Mesenchymal stem cell (in vitro differentiated cells and primary cell): ENCODE data around the gene ARHGAP35.

Experiments
- DNase-seq: peaks from one replicate; pipeline ENCODE4 v3.0.0-alpha.2; 2013
- H2AFZ ChIP-seq: one replicate; pipeline ENCODE4 v1.6.1; 2013; ENCODE audit warnings: low read depth, mild to moderate bottlenecking, control low read depth, inconsistent platforms, low read length, moderate library complexity
- H2AK5ac ChIP-seq: 2 replicates; pipeline ENCODE4 v1.6.1; 2013; ENCODE audit warnings: low read length, moderate library complexity, mild to moderate bottlenecking, inconsistent platforms; ENCODE audit not compliant: severe bottlenecking
- H2BK120ac ChIP-seq: one replicate; pipeline ENCODE4 v1.6.1; 2013; ENCODE audit warnings: low read depth, mild to moderate bottlenecking, inconsistent platforms, low read length, moderate library complexity
- H2BK12ac ChIP-seq, 2 experiments: one replicate each; pipeline ENCODE4 v1.6.1; 2013; ENCODE audit warnings: inconsistent platforms in 2 of 2, low read length in 2 of 2, mild to moderate bottlenecking in 2 of 2, moderate library complexity in 2 of 2, control low read depth in 1 of 2
- H2BK15ac ChIP-seq: one replicate; pipeline ENCODE4 v1.6.1; 2013; ENCODE audit warnings: mild to moderate bottlenecking, low read depth, inconsistent platforms; ENCODE audit not compliant: poor library complexity, severe bottlenecking
- H2BK5ac ChIP-seq: 2 replicates; pipeline ENCODE4 v1.6.1; 2013; ENCODE audit warnings: low read depth, mild to moderate bottlenecking, low read length, control low read depth, inconsistent platforms; ENCODE audit not compliant: poor library complexity, severe bottlenecking
- H3K14ac ChIP-seq, 2 experiments: one replicate each; pipeline ENCODE4 v1.6.1; 2013; ENCODE audit warnings: inconsistent platforms in 2 of 2, low read length in 2 of 2, control low read depth in 1 of 2, mild to moderate bottlenecking in 1 of 2, moderate library complexity in 1 of 2
- H3K18ac ChIP-seq, 2 experiments: one replicate each; pipeline ENCODE4 v1.6.1; 2013; ENCODE audit warnings: inconsistent platforms in 2 of 2, low read length in 2 of 2, control low read depth in 1 of 2, low read depth in 1 of 2, mild to moderate bottlenecking in 1 of 2
- H3K23ac ChIP-seq, 2 experiments: one replicate each; pipeline ENCODE4 v1.6.1; 2013; ENCODE audit warnings: inconsistent platforms in 2 of 2, low read length in 2 of 2, mild to moderate bottlenecking in 2 of 2, moderate library complexity in 2 of 2, control low read depth in 1 of 2
- H3K27ac ChIP-seq: 2 replicates; pipeline ENCODE4 v1.5.1; 2013; ENCODE audit warnings: mild to moderate bottlenecking, moderate library complexity, low read length, control low read depth, inconsistent platforms; ENCODE audit not compliant: poor library complexity, severe bottlenecking
- H3K27me3 ChIP-seq, 2 experiments: 2 replicates each; pipeline versions ENCODE4 v1.6.1 to v1.7.0; 2013; ENCODE audit warnings: low read length in 2 of 2, mild to moderate bottlenecking in 2 of 2, moderate library complexity in 2 of 2, control low read depth in 1 of 2, inconsistent platforms in 1 of 2; ENCODE audit not compliant: control insufficient read depth in 1 of 2, insufficient read depth in 1 of 2
- H3K36me3 ChIP-seq, 2 experiments: 2 replicates each; pipeline versions ENCODE4 v1.6.1 to v1.7.0; 2013; ENCODE audit warnings: low read length in 2 of 2, control low read depth in 1 of 2, inconsistent platforms in 1 of 2, low read depth in 1 of 2, mild to moderate bottlenecking in 1 of 2; ENCODE audit not compliant: insufficient read depth in 2 of 2, control insufficient read depth in 1 of 2
- H3K4ac ChIP-seq, 2 experiments: one replicate each; pipeline ENCODE4 v1.6.1; 2013; ENCODE audit warnings: inconsistent platforms in 2 of 2, low read length in 2 of 2, mild to moderate bottlenecking in 2 of 2, moderate library complexity in 2 of 2, control low read depth in 1 of 2, low read depth in 1 of 2
- H3K4me1 ChIP-seq: 2 replicates; pipeline ENCODE4 v1.6.1; 2013; ENCODE audit warnings: low read depth, low read length, control low read depth; ENCODE audit not compliant: control insufficient read depth, insufficient read depth
- H3K4me2 ChIP-seq: 2 replicates; pipeline ENCODE4 v1.6.1; 2013; ENCODE audit warnings: low read length, mild to moderate bottlenecking, inconsistent platforms; ENCODE audit not compliant: poor library complexity, severe bottlenecking
- H3K4me3 ChIP-seq, 2 experiments: 2 replicates each; pipeline versions ENCODE4 v1.5.1 to v1.7.0; 2013; ENCODE audit warnings: low read length in 2 of 2, mild to moderate bottlenecking in 2 of 2, control low read depth in 1 of 2, low read depth in 1 of 2; ENCODE audit not compliant: insufficient read depth in 1 of 2
- H3K79me1 ChIP-seq: replicated peaks from 2 replicates; pipeline ENCODE4 v1.6.1; 2013; ENCODE audit warnings: mild to moderate bottlenecking, control low read depth, low read length, inconsistent platforms; ENCODE audit not compliant: poor library complexity, severe bottlenecking
- H3K9ac ChIP-seq: 2 replicates; pipeline ENCODE4 v1.7.0; 2013; ENCODE audit warnings: mild to moderate bottlenecking, low read length, moderate library complexity
- H3K9me3 ChIP-seq: 2 replicates; pipeline ENCODE4 v1.7.0; 2013; ENCODE audit warnings: mild to moderate bottlenecking, low read length; ENCODE audit not compliant: control insufficient read depth
- H4K8ac ChIP-seq: one replicate; pipeline ENCODE4 v1.6.1; 2013; ENCODE audit warnings: inconsistent platforms, mild to moderate bottlenecking, low read length, moderate library complexity
- H4K91ac ChIP-seq: one replicate; pipeline ENCODE4 v1.6.1; 2013; ENCODE audit warnings: mild to moderate bottlenecking, low read length, inconsistent platforms
- WGBS: methylation state at CpG from one replicate; pipeline ENCODE4 v1.1.7; 2013; ENCODE audit warnings: mixed read lengths; 5-methylcytosine and 5-hydroxymethylcytosine counted together

Gene ARHGAP35

GRCh38 chr19:46823049-46823448 is 37.7 kb upstream of the ARHGAP35 start:
- H3K27me3 ChIP-seq: no peaks in the 10 kb centered on the region
- no peak overlapping the region for H3K27ac ChIP-seq
- H4K8ac ChIP-seq: peak overlapping the region; percentile 62
- H3K14ac ChIP-seq: no peak overlapping the region
- H2BK12ac ChIP-seq: no peak overlapping the region
- no peak overlapping the region for H3K4me2 ChIP-seq
- DNase-seq: no peak
- H3K36me3 ChIP-seq: no peaks in the 10 kb centered on the region
- H3K79me1 ChIP-seq: no peaks in the 10 kb centered on the region
- H2AFZ ChIP-seq: no peak overlapping the region
- H3K4me1 ChIP-seq: peaks cover 9% of the 10 kb centered on the region
- H2BK15ac ChIP-seq: peak overlapping the region; percentile 68
- no peak overlapping the region for H4K91ac ChIP-seq
- H3K9me3 ChIP-seq: no peaks in the 10 kb centered on the region
- H3K4me3 ChIP-seq: no peak overlapping the region
- no peak overlapping the region for H2BK5ac ChIP-seq
- no peak overlapping the region for H3K9ac ChIP-seq
- H3K23ac ChIP-seq: no peak overlapping the region
- H2AK5ac ChIP-seq: no peak overlapping the region
- no peak overlapping the region for H3K18ac ChIP-seq
- WGBS: 90% methylated on average over 3 of the region's 6 CpGs
- H3K4ac ChIP-seq: no peak overlapping the region
- no peak overlapping the region for H2BK120ac ChIP-seq

- DNase-seq: no peak
- no peak overlapping the region for H2BK120ac ChIP-seq
Measured at GRCh38 chr19:46824890-46825730, 35.7 kb upstream of the ARHGAP35 start.

GRCh38 chr19:46825731-46826055 is 35.1 kb upstream of the ARHGAP35 start:
- Histone ChIP-seq H3K27ac (no peak overlapping the region), H3K14ac (no peak overlapping the region), H3K4me1 (peaks cover 12% of the 10 kb centered on the region), H3K18ac (no peak overlapping the region), H4K8ac (no peak overlapping the region), H3K9me3 (no peaks in the 10 kb centered on the region), H3K23ac (no peak overlapping the region), H3K4me3 (no peak overlapping the region), H3K4me2 (no peak overlapping the region), H3K4ac (no peak overlapping the region), H4K91ac (no peak overlapping the region), H2BK15ac (no peak overlapping the region), H2BK12ac (no peak overlapping the region), H2BK120ac (no peak overlapping the region), H3K27me3 (no peaks in the 10 kb centered on the region), H2AFZ (no peak overlapping the region), H3K36me3 (no peaks in the 10 kb centered on the region), H2BK5ac (no peak overlapping the region), H3K79me1 (no peaks in the 10 kb centered on the region), H2AK5ac (no peak overlapping the region), H3K9ac (no peak overlapping the region)
- no peak for DNase-seq
- 95% methylated on average over 4 of the region's 5 CpGs for WGBS

More at GRCh38 chr19:46824890-46825730, 35.7 kb upstream of the ARHGAP35 start:
- Histone ChIP-seq H3K23ac (no peak overlapping the region), H3K4me3 (no peak overlapping the region), H4K8ac (no peak overlapping the region), H3K27me3 (no peaks in the 10 kb centered on the region), H2AK5ac (no peak overlapping the region), H2BK12ac (no peak overlapping the region), H3K27ac (no peak overlapping the region), H2AFZ (no peak overlapping the region), H2BK15ac (no peak overlapping the region), H2BK5ac (no peak overlapping the region), H3K4me2 (no peak overlapping the region), H3K4ac (no peak overlapping the region), H3K79me1 (no peaks in the 10 kb centered on the region), H3K18ac (no peak overlapping the region), H3K14ac (no peak overlapping the region), H3K4me1 (peaks cover 13% of the 10 kb centered on the region), H3K9ac (no peak overlapping the region), H3K36me3 (no peaks in the 10 kb centered on the region), H3K9me3 (no peaks in the 10 kb centered on the region), H4K91ac (no peak overlapping the region)
- WGBS: 93% methylated on average over 21 of the region's 21 CpGs

GRCh38 chr19:46828484-46828883 is 32.3 kb upstream of the ARHGAP35 start:
- H3K9me3 ChIP-seq: no peaks in the 10 kb centered on the region
- 59% methylated on average over 5 of the region's 5 CpGs for WGBS
- no peak overlapping the region for H2BK12ac ChIP-seq
- no peak overlapping the region for H3K4me2 ChIP-seq
- H2AK5ac ChIP-seq: no peak overlapping the region
- no peak overlapping the region for H2AFZ ChIP-seq
- no peak overlapping the region for H3K14ac ChIP-seq
- H3K4me1 ChIP-seq: peaks cover 4% of the 10 kb centered on the region
- H3K9ac ChIP-seq: no peak overlapping the region
- no peak overlapping the region for H2BK15ac ChIP-seq
- no peak overlapping the region for H3K23ac ChIP-seq
- H3K4ac ChIP-seq: no peak overlapping the region
- H3K79me1 ChIP-seq: no peaks in the 10 kb centered on the region
- no peak overlapping the region for H2BK120ac ChIP-seq
- no peak overlapping the region for H2BK5ac ChIP-seq
- peak; percentile 84 for DNase-seq
- no peaks in the 10 kb centered on the region for H3K36me3 ChIP-seq
- H3K27me3 ChIP-seq: no peaks in the 10 kb centered on the region
- no peak overlapping the region for H3K4me3 ChIP-seq
- H4K91ac ChIP-seq: no peak overlapping the region
- no peak overlapping the region for H3K27ac ChIP-seq
- no peak overlapping the region for H4K8ac ChIP-seq
- H3K18ac ChIP-seq: no peak overlapping the region
